ENCODE measurements around the gene MEMO1. TPM values are rescaled to one million over a fixed set of nuclear protein-coding genes. Genes with fewer than 3 reads are reported as not detected.

The MEMO1 gene
- total and polyA plus RNA-seq, 8 donors = 3.5 to 33.8 (median 25.6) TPM

DNA sequence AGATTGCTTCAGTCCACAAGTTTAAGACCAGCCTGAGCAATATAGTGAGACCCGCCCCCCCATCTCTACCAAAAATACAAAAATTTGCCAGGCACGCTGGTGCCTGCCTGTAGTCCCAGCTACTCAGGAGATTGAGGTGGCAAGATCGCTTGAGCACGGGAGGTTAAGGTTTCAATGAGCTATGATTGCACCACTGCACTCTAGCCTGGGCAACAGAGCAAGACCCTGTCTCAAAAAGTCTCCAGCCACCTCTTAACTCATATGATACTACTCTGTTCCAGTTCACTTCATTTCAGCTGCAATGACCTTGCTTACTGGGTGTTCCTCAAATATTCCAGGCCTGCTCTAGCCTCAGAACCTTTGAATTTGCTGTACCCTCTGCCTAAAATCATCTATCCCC, 11.4 kb downstream of the MEMO1 start:
- Histone ChIP-seq H3K27me3 (no peaks in the 10 kb centered on the region), H3K27ac (no peak overlapping the region), H3K4me1 (peaks cover 0 to 23% (median 14%) of the 10 kb centered on the region in 4 donors), H3K4me3 (no peak overlapping the region), H3K36me3 (no peaks in the 10 kb centered on the region), H3K9me3 (no peaks in the 10 kb centered on the region)
- intact Hi-C loops (cut with DNase I; ENCODE audit: low total_unique reads) = no loop called here
- DNase-seq = no peak
- TF ChIP-seq POLR2A (IDR thresholded peaks at IDR 0.05) (no peak), EP300 (IDR thresholded peaks at IDR 0.05) (no peak), POLR2AphosphoS5 (IDR thresholded peaks at IDR 0.05) (no peak)
- TF ChIP-seq, protein P1, sequence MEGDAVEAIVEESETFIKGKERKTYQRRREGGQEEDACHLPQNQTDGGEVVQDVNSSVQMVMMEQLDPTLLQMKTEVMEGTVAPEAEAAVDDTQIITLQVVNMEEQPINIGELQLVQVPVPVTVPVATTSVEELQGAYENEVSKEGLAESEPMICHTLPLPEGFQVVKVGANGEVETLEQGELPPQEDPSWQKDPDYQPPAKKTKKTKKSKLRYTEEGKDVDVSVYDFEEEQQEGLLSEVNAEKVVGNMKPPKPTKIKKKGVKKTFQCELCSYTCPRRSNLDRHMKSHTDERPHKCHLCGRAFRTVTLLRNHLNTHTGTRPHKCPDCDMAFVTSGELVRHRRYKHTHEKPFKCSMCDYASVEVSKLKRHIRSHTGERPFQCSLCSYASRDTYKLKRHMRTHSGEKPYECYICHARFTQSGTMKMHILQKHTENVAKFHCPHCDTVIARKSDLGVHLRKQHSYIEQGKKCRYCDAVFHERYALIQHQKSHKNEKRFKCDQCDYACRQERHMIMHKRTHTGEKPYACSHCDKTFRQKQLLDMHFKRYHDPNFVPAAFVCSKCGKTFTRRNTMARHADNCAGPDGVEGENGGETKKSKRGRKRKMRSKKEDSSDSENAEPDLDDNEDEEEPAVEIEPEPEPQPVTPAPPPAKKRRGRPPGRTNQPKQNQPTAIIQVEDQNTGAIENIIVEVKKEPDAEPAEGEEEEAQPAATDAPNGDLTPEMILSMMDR (IDR thresholded peaks at IDR 0.05) = no peak
- WGBS, 5 donors = 91 to 100% (median 98%) methylated on average over 3 to 4 of the region's 4 CpGs

DNA sequence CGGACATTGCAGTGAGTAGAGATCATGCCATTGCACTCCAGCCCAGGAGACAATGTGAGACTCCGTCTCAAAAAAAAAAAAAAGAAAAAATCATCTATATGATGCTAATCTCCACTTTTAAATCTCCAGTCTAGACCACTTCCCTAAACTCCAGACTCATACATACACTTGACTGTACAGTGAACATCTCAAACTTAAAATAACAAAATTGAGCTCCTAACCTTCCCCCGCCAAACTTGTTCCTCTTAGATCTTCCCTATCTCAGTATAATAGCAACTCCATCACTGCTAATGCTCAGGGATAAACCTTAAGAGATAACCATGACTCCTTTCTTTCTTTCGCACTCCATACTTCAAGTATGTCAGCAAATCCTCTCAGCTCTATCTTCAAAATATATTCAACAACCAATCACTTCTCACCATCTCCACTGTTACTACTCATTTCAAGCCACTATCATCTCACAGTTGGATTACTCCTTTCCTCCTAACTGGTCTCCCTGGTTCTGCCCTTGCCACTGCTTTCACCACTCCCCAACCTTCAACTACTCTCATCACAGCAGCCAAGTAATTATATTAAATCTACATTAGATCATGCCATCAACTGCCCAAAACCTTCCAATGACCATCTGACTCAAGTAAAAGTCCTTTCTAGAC, 12.0 kb downstream of the MEMO1 start:
- Histone ChIP-seq H3K4me1 (peaks cover 0 to 23% (median 11%) of the 10 kb centered on the region in 4 donors), H3K27ac (no peak overlapping the region), H3K27me3 (no peaks in the 10 kb centered on the region), H3K36me3 (no peaks in the 10 kb centered on the region), H3K4me3 (no peak overlapping the region), H3K9me3 (no peaks in the 10 kb centered on the region)
- intact Hi-C loops (cut with DNase I; ENCODE audit: low total_unique reads) = no loop called here
- DNase-seq = no peak
- WGBS, 5 donors = 91 to 98% (median 96%) methylated on average over 4 of the region's 4 CpGs
- no peak for TF ChIP-seq EP300 (IDR thresholded peaks at IDR 0.05)
- TF ChIP-seq, protein P1 (IDR thresholded peaks at IDR 0.05) = no peak
- no peak for TF ChIP-seq POLR2A (IDR thresholded peaks at IDR 0.05)
- TF ChIP-seq POLR2AphosphoS5 (IDR thresholded peaks at IDR 0.05) = no peak

DNA sequence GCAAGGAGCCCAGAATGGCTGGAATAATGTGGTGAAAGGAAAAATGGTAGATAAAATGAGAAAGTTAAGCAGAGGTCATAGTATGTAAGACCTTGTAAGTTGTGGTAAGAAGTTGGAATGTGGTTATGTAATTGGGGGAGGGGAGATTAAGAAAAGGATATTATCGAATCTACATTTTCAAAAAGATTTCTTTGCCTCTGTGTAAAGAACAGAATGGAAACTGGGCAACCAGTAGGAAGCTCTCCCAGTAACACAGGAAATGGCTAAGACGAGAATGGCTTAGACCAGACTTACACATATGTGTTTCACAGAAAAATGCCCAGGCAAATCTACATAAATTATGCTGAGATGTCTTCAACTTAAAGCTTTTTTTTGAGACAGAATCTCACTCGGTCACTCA, 13.2 kb downstream of the MEMO1 start:
- no peaks in the 10 kb centered on the region for H3K27me3 ChIP-seq
- no peaks in the 10 kb centered on the region for H3K36me3 ChIP-seq
- TF ChIP-seq EP300 (IDR thresholded peaks at IDR 0.05) (no peak), POLR2A (IDR thresholded peaks at IDR 0.05) (no peak), POLR2AphosphoS5 (IDR thresholded peaks at IDR 0.05) (no peak)
- TF ChIP-seq, protein P1 (IDR thresholded peaks at IDR 0.05) = no peak
- WGBS, 5 donors = 70 to 79% (median 74%) methylated on average over 3 of the region's 3 CpGs
- intact Hi-C loops (cut with DNase I; ENCODE audit: low total_unique reads) = no loop called here
- no peak for DNase-seq
- peaks cover 0 to 15% (median 10%) of the 10 kb centered on the region in 4 donors for H3K4me1 ChIP-seq
- H3K9me3 ChIP-seq = no peaks in the 10 kb centered on the region
- H3K27ac ChIP-seq = no peak overlapping the region
- no peak overlapping the region for H3K4me3 ChIP-seq

DNA sequence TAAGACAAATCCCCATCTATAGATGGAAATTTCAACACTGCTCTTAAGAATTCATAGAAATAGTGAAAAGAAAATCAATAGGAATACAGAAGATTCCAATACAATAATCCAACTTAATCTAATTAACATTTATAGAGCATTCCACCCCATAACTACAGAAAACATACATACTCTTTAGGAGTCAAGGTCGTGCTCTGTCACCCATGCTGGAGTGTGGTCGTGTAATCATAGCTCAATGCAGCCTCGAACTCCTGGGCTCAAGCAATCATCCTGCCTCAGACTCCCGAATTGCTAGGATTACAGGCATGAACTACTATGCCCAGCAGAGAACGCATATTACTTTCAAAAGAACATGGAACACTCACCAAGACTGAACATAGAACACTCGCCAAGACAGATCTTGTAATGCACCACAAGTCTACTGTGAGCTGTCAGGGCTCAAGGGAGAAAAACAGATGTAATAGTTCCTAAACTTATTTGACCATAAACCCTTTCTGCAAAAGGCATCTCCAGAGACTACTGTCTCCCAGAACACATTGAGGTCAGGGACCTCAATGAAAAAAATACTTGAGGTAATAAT, 14.1 kb downstream of the MEMO1 start:
- peaks cover 0 to 13% (median 8%) of the 10 kb centered on the region in 4 donors for H3K4me1 ChIP-seq
- no peaks in the 10 kb centered on the region for H3K27me3 ChIP-seq
- H3K4me3 ChIP-seq = no peak overlapping the region
- no peaks in the 10 kb centered on the region for H3K36me3 ChIP-seq
- no peak for DNase-seq
- intact Hi-C loops (cut with DNase I; ENCODE audit: low total_unique reads) = no loop called here
- no peaks in the 10 kb centered on the region for H3K9me3 ChIP-seq
- H3K27ac ChIP-seq = no peak overlapping the region
- 89 to 95% (median 93%) methylated on average over 6 of the region's 6 CpGs for WGBS, 5 donors
- TF ChIP-seq POLR2AphosphoS5 (IDR thresholded peaks at IDR 0.05) = no peak
- TF ChIP-seq, protein P1 (IDR thresholded peaks at IDR 0.05) = no peak
- no peak for TF ChIP-seq EP300 (IDR thresholded peaks at IDR 0.05)
- no peak for TF ChIP-seq POLR2A (IDR thresholded peaks at IDR 0.05)
